Measurements from ENCODE around the gene KDM7A.
A peak's percentile ranks its signal among the peaks of the same experiment; 100 is the strongest.

KDM7A gene

GRCh38 chr7:140084972-140085371 lies 91.8 kb downstream of the KDM7A start:
- no peak for DNase-seq (ENCODE audit: low read depth in 2 of 3, low spot score in 1 of 3)

GRCh38 chr7:140084142-140084655 lies 92.6 kb downstream of the KDM7A start:
- no peak for DNase-seq (ENCODE audit: low read depth in 2 of 3, low spot score in 1 of 3)

- DNase-seq (ENCODE audit: low read depth in 2 of 3, low spot score in 1 of 3), result no peak
Measured at GRCh38 chr7:140082770-140083169, 94.0 kb downstream of the KDM7A start.

DNA sequence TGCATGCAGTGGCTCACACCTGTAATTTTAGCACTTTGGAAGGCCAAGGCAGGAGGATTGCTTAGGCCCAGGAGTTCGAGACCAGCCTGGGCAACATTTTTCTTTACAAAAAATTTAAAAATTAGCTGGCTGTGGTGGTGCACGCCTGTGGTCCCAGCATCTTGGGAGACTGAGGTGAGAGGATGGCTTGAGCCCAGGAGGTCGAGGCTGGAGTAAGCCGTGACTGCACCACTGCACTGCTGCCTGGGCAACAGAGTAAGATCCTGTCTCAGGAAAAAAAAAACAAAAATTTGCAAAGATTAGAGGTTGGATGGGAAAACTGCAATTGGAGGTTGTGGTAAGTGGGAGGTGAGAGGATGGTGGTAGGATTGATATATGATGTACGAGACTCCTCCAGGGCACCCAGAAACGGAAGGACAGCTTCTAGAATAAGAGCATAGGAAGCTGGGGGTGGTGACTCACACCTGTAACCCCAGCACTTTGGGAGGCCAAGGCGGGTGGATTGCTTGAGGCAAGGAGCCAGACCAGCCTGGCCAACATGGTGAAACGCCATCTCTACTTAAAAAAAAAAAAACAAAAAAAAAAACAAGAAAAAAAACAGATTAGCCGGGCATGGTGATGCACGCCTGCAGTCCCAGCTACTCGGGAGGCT lies 94.9 kb downstream of the KDM7A start:
- DNase-seq (ENCODE audit: low read depth in 2 of 3, low spot score in 1 of 3), result no peak

DNA sequence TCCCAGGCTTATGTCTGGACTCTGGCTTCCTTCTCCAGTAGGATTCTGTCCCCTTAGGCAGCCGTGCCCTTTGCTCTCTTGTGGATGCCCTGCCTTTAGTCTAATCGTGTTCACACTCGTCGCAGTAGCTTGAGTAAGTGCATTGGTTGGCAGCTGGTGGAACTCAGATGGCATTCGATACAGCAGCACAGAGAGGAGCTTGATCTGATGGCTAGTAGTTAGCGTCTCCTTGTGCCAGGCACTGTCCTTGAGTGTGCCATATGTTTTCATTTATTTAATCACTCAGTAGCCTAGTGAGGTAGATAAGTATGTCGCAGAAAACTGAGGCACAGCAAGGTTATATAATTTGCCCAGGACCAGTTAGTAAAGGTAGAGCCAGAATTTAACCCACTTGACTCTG lies 95.9 kb downstream of the KDM7A start:
- no peak for DNase-seq (ENCODE audit: low read depth in 2 of 3, low spot score in 1 of 3)

GRCh38 chr7:140079121-140079536 lies 97.7 kb downstream of the KDM7A start:
- DNase-seq (ENCODE audit: low read depth in 2 of 3, low spot score in 1 of 3), result no peak

GRCh38 chr7:140078392-140078791 lies 98.4 kb downstream of the KDM7A start:
- DNase-seq (ENCODE audit: low read depth in 2 of 3, low spot score in 1 of 3), result no peak

- DNase-seq (ENCODE audit: low read depth in 2 of 3, low spot score in 1 of 3), result no peak
Measured at GRCh38 chr7:140074780-140075179, 102.0 kb downstream of the KDM7A start.

DNA sequence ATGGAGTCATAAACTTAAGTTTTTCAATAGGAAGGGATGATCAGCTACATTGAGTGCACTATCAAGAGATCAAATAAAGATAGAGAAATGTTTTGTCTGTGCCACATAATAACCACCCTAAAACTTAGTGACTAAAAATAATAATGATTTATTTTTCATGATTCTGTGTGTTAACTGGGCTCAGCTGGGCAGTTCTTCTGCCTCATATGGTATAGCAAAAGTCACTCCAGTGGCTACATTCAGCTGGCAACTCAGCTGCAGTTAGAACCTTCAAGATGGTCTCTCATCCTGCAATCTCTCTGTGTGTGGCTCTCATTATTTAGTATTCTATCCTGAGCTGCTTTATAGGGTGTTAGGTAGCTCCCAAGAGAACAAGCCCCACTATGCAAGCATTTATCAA lies 106.2 kb downstream of the KDM7A start:
- DNase-seq (ENCODE audit: low read depth in 2 of 3, low spot score in 1 of 3), result no peak

DNA sequence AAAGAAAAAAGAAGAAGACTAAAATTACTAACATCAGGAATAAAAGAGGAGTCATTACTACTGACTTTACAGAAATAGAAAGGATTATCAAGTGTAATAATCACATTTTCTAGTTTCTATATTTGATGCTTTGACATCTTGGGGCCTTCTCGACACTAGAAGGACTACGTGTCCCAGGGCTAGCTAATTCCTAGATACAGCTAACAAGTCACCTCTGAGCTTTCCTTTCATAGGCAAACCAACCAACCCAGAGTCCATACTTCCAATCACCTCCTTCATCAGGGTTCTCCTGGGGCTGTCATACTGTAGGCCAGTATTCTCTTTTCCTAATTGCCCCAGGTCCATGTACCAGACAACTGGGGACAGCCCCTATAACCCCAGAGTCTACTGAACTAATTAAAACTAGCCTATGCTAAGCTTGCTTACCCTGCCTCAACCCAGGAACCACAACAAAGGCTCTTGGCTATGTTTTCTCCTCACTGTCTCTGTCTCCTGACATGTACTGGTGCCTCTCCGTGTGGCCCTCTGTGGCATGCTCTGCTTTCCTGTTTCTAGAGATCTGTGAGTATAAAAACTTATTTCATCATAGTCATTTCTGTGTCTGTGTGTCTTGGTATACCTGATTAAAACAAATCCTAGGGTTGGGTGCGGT lies 107.4 kb downstream of the KDM7A start:
- no peak for DNase-seq (ENCODE audit: low read depth in 2 of 3, low spot score in 1 of 3)

DNA sequence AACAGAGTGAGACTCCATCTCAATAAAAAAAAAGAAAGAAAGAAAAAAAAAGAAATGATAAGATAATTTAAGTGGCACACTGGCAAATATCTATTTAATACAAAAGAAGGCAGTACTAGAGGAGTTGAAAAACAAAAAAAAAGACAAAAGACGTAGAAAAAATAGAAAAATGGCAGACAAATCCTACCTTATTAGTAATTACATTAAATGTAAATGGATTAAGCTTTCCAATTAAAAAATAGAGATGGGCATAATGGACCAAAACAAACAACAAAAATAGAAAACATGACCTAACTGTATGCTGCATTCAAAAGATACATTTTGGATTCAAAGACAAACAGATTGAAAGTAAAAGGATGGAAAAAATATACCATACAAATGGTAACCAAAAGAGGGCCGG lies 108.8 kb downstream of the KDM7A start:
- DNase-seq (ENCODE audit: low read depth in 2 of 3, low spot score in 1 of 3), result no peak

DNA sequence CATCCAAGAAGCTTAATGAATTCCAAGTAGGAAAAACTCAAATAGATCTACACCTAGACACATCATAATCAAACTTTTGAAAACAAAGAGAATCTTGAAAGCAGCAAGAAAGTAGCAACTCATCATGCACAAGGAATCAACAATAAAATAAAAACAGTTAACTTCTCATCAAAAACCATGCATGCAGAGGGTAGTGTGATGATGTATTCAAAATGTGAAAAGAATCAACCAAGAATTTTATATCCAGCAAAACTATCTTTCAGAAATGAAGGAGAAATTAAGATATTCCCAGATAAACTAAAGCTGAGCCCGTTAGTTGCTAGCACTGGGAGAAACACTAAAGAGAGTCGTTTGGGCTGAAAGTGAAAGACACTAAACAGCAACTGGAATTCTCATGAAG lies 109.7 kb downstream of the KDM7A start:
- no peak for DNase-seq (ENCODE audit: low read depth in 2 of 3, low spot score in 1 of 3)

DNA sequence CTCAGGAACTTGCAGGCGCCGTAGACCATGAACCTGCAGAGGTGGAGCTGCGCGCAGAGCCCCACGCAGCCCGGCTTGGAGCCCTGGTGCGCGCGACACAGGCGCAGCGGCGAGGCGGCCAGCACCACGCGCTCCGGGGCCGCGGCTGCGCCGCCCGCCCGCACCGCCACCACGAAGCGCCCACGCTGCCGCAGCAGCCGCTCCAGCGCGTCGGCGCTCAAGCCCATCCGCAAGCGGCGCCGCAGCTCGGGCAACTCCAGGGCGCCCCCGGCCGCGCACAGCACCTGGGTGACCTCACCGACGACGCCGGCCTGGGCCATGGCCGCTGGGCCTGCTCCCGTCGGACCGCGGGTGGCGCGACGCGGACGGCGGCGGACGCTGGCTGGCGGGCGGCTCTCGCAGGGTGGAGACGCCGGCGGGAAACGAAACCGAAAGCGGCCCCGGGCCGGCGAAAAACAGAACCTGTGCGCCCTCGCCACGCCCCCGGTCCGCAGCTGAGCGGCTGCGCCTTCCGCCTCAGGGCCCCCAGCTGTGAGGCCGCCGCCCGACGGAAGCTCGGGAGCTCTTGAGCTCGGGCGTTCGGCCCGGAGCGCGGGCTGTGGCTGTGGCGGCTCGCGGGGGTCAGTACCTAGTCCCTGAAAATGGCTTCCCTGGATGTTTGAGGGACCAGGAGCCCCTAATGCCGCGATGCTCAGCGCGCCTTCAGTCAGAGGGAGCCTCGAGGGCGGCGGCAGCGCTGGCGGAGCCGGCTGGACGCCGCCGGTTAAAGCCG lies 114.1 kb downstream of the KDM7A start, which contains the start of gene PARP12:
TSS of gene PARP12 (minus strand) at position 424 of the 772 bp plus-strand sequence. CDS start at position 320, 104 bp downstream.
- DNase-seq (ENCODE audit: low read depth in 2 of 3, low spot score in 1 of 3), result peak; percentile 57 to 82 (median 70)

DNA sequence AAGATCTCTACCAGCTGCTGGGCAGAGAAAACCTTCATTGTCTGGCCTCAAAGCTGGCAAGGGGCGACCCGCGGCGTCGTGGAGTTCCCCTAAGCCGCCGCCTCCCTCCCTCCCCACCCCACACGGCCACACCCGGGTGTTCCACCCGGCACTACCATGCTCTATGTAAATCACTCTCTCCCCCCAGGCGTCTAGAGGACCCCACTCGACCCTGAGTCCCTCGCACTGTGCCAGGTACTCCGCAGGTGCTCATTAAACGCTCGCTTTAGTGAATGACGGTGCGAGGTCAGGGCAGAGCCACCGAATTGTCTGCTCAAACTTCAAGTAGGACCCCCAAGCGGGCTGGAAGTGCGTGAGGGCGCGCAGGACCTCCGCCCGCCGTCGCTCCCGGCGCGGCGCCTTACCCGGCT lies 114.7 kb downstream of the KDM7A start:
- no peak for DNase-seq (ENCODE audit: low read depth in 2 of 3, low spot score in 1 of 3)

DNA sequence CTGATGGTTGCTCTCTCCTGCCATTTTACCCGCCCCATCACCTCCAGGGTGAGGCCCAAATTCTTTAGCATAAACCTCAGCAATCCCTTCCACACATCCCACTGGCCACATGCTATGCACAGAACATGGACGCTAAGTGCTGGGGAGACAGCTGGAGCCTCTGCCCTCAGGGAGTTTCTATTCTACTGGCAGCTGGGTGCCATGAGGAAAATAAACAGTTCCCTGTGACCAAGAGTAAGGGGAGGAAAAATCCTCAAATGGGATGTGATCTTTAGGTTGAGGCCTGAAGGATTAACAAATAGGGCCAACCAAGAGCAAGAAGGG lies 115.2 kb downstream of the KDM7A start:
- no peak for DNase-seq (ENCODE audit: low read depth in 2 of 3, low spot score in 1 of 3)

- no peak for DNase-seq (ENCODE audit: low read depth in 2 of 3, low spot score in 1 of 3)
Measured at GRCh38 chr7:140060788-140061606, 115.8 kb downstream of the KDM7A start.

- DNase-seq (ENCODE audit: low read depth in 2 of 3, low spot score in 1 of 3), result no peak
Measured at GRCh38 chr7:140060243-140060630, 116.5 kb downstream of the KDM7A start.

- DNase-seq (ENCODE audit: low read depth in 2 of 3, low spot score in 1 of 3), result peak in 1 of 3 donors; percentile 24
Measured at GRCh38 chr7:140059273-140060242, 117.2 kb downstream of the KDM7A start.

GRCh38 chr7:140058517-140058916 lies 118.3 kb downstream of the KDM7A start:
- no peak for DNase-seq (ENCODE audit: low read depth in 2 of 3, low spot score in 1 of 3)

- no peak for DNase-seq (ENCODE audit: low read depth in 2 of 3, low spot score in 1 of 3)
Measured at GRCh38 chr7:140057143-140057535, 119.6 kb downstream of the KDM7A start.
